GM19043 (cell line): ENCODE measurements around the gene B3GNT7.
A peak's percentile ranks its signal among the peaks of the same experiment; 100 is the strongest.

Experiments used
- ATAC-seq: cut with Tn5 transposase; IDR thresholded peaks from one replicate; pipeline ENCODE4 v1.9.1; 2021; ENCODE audit warnings: low read depth; ENCODE audit not compliant: unreplicated experiment

The B3GNT7 gene

GRCh38 chr2:231383416-231384108, 11.9 kb upstream of the B3GNT7 start:
- ATAC-seq, result no peak

GRCh38 chr2:231384109-231384435, 11.4 kb upstream of the B3GNT7 start:
- no peak for ATAC-seq

GRCh38 chr2:231384970-231385369, 10.5 kb upstream of the B3GNT7 start:
- ATAC-seq, result no peak

- ATAC-seq, result no peak
Observed at GRCh38 chr2:231385429-231385828, 10.1 kb upstream of the B3GNT7 start.

- no peak for ATAC-seq
Observed at GRCh38 chr2:231386446-231386845, 9.1 kb upstream of the B3GNT7 start.

- ATAC-seq, result no peak
Observed at GRCh38 chr2:231387904-231388724, 7.4 kb upstream of the B3GNT7 start.

- ATAC-seq, result no peak
Observed at GRCh38 chr2:231388725-231389346, 6.7 kb upstream of the B3GNT7 start.

- no peak for ATAC-seq
Observed at GRCh38 chr2:231390667-231391066, 4.8 kb upstream of the B3GNT7 start.

- no peak for ATAC-seq
Observed at GRCh38 chr2:231391981-231392380, 3.5 kb upstream of the B3GNT7 start.

GRCh38 chr2:231392431-231393148, 2.9 kb upstream of the B3GNT7 start:
- no peak for ATAC-seq

- ATAC-seq, result peak; percentile 37
Observed at GRCh38 chr2:231393149-231394131, 2.1 kb upstream of the B3GNT7 start.

GRCh38 chr2:231394211-231395141, 1.0 kb upstream of the B3GNT7 start:
- ATAC-seq, result peak; percentile 49

GRCh38 chr2:231396058-231396821, 730 bp downstream of the B3GNT7 start:
- ATAC-seq, result no peak

- no peak for ATAC-seq
Observed at GRCh38 chr2:231397011-231397927, 1.8 kb downstream of the B3GNT7 start.

GRCh38 chr2:231397928-231398294, 2.4 kb downstream of the B3GNT7 start:
- ATAC-seq, result no peak

- ATAC-seq, result no peak
Observed at GRCh38 chr2:231398585-231398984, 3.1 kb downstream of the B3GNT7 start.
